GM19395 (cell line): ENCODE measurements around the gene SPRR2B.
"Not testable (repeated sequence)": the region's sequence is repeated elsewhere in the genome, so short reads cannot be mapped to it uniquely, and the experiment has no call there.

Source experiments
- ATAC-seq: cut with Tn5 transposase; IDR thresholded peaks from one replicate; pipeline ENCODE4 v1.9.1; 2021; ENCODE audit warnings: mild to moderate bottlenecking, moderate library complexity; ENCODE audit not compliant: unreplicated experiment

Gene SPRR2B

DNA sequence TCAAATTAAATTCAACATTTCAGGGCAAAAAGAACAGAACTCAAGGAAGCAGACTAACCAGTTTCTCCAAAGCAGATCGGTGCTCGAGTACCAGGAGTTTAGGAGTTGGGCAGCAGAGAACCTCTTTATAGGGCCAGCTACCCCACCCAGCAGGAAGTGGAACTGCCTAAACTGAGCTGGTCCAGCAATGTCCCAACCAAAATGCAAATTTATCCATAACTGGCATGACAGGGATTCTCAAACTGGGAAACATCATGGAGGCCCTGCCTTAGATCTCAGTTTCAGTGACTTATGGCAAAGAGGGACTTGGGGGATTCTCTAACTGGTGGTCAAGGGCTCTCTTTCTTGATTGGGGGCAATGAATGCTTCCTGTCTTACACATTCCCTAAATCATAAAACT, at the start of gene SPRR2B:
Gene SPRR2B, minus strand, starts transcription at position 101 of the 400 bp plus-strand sequence. CDS start 772 bp downstream, outside the sequence.
- ATAC-seq, result no peak

DNA sequence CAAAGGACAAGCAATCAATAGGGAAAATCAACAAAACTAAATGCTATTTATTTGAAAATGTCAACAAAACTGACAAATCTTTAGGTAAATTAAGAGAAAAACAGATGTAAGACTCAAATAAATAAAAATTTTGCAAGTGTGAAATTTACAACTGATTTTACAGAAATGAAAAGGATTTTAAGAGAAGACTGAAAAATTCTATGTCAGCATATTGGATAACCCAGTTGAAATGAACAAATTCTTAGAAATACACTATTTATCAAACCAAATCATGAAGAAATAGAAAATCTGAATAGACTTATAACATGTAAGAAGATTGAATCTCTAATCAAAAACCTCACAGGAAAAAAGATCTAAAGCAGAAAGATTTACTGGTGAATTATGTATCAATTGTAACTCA, 49.5 kb upstream of the SPRR2B start:
- no peak for ATAC-seq

DNA sequence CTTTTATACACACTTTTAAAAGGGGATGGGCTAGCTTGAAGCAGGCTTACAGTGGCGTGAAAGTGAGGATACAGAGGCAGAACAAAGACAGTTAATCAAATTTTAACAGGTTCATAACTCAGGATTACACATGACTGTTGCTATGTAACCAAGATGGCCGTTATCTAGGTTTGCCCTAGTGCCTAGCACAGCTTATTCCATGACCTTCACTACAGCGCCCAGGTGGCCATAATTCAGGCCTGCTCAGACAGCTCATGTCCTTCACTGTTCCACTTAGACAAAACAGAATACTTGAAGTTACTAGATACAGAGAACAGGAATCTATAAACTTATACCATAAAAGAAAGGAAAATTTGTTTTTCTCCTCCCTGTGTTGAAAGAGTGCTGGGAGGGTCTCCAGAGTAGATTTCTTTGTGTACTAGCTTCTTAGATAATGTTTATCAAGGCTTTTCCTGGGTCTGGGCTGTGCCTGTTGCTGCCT, 48.1 kb upstream of the SPRR2B start:
- ATAC-seq, result no peak

- ATAC-seq, result not testable (repeated sequence)
These were observed 43.9 kb upstream of the SPRR2B start for GRCh38 chr1:153115264-153115663.

DNA sequence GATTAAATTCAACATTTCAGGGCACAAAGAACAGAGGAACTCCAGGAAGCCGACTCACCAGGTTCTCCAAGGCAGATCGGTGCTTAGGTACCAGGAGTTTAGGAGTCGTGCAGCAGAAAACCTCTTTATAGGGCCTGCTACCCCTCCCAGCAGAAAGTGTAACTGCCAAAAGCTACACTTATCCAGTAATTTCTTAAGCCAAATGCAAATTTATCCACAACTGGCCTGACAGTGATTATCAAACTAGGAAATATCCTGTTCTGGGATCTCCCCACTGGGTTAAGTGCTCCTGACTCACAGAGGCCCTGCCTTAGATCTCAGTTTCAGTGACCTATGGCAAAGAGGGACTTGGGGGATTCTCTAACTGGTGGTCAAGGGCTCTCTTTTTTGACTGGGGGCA, 42.0 kb upstream of the SPRR2B start, which contains the start of gene SPRR2F:
Gene SPRR2F, minus strand, starts transcription at position 101 of the 400 bp plus-strand sequence. CDS start 783 bp downstream, outside the sequence.
- ATAC-seq, result no peak

- ATAC-seq, result not testable (repeated sequence)
These were observed 41.0 kb upstream of the SPRR2B start for GRCh38 chr1:153112454-153112853.

- no peak for ATAC-seq
These were observed 28.8 kb upstream of the SPRR2B start for GRCh38 chr1:153100245-153100644.

- ATAC-seq, result no peak
These were observed 28.1 kb upstream of the SPRR2B start for GRCh38 chr1:153099461-153100045.

DNA sequence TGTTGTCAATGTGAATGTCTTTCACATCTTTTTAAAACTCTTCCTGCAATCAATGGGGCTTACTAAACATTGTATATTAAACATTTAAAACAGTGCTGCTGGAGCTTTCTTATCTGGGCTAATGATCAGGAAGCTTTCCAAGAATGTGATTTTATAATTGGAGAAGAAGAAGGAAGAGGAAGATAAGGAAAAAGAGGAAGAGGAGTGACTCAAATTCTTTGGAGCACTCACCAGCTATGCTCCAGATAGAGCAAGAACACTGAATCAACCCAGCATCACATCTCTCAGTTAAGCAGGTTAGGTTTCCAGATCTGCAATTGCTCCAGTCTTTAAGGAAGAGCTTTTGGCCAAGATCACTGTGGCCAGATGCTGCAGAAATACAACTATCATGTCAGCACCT, 24.4 kb upstream of the SPRR2B start:
- ATAC-seq, result no peak

DNA sequence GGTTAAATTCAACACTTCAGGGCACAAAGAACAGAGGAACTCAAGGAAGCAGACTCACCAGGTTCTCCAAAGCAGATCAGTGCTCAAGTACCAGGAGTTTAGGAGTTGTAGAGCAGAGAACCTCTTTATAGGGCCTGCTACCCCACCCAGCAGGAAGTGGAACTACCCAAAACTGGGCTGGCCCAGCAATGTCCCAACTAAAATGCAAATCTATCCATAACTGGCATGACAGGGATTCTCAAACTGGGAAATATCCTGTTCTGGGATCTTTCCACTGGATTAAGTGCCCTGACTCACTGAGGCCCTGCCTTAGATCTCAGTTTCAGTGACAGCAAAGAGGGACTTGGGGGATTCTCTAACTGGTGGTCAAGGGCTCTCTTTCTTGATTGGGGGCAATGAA, 23.0 kb upstream of the SPRR2B start, which contains the start of gene SPRR2E:
Gene SPRR2E, minus strand, starts transcription at position 101 of the 400 bp plus-strand sequence. CDS start 775 bp downstream, outside the sequence.
- no peak for ATAC-seq

GRCh38 chr1:153087652-153088051, 16.2 kb upstream of the SPRR2B start:
- no peak for ATAC-seq

DNA sequence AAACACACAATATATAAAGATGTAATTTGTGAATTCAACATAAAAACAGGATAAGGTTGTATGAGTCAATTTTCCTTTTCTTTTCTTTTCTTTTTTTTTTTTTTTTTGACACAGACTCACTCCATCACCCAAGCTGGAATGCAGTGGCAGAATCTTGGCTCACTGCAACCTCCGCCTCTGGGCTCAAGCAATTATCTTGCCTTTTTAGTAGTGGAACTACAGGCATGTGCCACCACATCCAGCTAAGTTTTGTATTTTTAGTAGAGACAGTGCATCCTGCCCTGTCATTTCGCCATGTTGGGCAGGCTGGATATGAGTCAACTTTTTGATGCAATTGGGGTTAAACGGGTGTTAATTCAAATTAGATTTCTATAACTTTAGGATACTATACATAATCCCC, 10.3 kb upstream of the SPRR2B start:
- no peak for ATAC-seq

DNA sequence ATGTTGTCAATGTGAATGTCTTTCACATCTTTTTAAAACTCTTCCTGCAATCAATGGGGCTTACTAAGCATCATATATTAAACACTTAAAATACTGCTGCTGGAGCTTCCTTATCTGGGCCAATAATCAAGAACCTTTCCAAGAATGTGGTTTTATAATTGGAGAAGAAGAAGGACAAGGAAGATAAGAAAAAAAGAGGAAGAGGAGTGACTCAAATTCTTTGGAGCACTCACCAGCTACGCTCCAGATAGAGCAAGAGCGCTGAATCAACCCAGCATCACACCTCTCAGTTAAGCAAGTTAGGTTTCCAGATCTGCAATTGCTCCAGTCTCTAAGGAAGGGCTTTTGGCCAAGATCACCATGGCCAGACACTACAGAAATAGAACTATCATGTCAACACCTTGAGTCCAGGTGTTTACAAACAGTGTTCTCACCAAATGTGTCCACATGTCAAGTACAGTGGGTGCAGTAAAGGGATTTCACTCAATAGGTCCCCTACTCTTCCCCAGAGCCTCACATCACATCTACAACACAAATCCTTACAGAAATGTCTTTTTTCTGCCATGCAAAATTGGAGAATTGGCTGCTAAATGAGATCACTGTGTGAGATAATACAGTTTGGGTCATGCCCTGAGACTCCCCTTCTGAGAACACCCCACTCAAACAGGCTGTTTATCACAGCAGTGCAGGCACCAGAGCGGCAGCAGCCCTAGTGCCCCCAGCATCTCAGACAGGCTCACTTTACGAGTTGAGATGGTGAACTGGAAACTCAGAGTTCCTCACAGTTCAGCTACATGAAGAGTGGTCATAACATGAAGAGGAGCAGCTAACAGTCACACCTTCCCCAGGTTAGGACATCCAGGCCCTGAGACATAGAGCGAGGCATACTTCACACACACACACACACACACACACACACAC, 1.7 kb upstream of the SPRR2B start:
- ATAC-seq, result no peak

DNA sequence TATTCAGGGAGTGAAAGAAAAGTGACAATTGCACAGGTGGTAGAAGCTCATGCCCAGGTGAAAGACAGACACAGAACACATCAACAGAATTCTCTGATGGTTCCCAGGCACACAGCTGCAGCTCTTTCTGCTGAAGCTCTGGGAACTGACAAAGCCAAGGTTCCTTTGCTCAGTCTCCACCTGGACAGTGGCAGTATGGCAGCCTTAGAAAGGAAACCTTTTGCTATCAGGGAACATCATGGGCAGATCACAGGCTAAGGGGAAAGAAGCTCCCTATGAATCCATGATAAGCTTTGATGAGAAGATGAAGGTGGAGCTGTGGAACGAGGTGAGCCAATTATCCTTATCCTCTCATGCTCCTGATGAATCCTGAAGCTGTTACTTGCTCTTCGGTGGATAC, 1.2 kb downstream of the SPRR2B start:
- no peak for ATAC-seq

DNA sequence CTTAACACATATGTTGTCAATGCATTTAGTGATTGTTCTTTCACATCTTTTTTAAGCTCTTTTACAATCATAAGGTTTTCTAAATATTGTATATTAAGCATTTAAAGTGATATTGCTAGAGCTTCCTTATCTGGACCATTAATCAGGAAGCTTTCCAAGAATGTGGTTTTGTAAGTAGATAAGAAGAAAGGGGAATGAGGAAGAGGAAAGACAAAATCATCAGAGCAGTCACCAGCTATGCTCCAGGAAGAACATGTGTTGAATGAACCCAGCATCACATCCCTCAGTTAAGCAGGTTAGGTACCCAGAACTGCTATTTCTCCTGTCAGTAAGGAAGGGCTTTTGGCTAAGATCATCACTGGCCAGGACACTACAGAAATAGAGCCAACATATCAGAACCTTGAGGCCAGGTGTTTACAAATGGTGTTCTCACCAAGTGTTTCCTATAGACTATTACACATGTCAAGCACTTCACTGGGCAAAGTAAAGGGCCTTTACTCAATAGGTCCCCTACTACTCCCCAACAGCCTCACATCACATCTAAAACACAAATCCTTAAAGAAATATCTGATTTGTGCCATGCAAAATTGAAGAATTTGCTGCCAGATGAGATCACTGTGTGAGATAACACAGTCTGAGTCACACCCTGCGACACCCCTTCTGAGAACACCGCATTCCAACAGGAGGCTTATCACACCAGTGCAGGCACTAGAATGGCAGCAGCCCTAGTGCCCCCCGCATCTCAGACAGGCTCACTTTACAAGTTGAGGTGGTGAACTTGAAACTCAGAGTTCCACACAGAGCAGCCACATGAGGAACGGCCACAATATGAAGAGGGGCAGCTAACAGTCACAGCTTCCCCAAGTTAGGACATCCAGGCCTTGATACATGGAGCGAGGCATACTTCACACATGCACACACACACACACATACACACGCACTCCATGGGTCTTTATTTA, 12.3 kb downstream of the SPRR2B start:
- no peak for ATAC-seq

DNA sequence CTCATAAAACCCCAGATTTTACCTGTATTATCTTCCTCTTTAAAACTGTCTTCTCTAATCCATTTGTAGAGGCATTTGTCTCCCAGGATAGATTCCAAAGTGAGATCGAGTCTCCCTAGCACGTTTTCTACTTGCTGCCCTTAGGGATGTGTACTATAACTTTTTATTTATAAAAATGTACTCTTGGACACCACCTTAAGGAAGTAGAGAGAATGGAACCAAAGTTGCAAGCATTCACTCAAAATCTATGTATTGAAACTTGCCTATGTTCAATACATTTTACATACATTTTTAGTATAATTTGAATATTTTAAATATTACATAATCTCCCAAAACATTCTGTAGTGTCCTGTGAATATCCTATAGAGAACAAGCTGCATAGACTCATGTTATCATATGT, 13.3 kb downstream of the SPRR2B start:
- ATAC-seq, result no peak

- no peak for ATAC-seq
These were observed 14.0 kb downstream of the SPRR2B start, which contains the start of gene SPRR2A for GRCh38 chr1:153057375-153057774. SPRR2A (minus strand) TSS chr1:153057512; CDS start chr1:153056735, 777 bp downstream.

DNA sequence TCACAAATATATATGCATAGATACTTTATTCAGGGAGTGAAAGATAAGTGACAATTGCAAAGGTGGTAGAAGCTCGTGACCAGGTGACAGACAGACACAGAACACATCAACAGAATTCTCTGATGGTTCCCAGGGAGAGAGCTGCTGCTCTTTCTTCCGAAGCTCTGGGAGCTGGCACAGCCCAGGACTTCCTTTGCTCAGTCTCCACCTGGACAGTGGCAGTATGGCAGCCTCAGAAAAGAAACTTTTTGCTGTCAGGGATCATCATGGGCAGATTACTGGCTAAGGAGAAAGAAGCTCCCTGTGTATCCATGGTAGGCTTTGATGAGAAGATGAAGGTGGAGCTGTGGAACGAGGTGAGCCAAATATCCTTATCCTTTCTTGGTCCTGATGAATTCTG, 15.3 kb downstream of the SPRR2B start:
- not testable (repeated sequence) for ATAC-seq

- no peak for ATAC-seq
These were observed 22.2 kb downstream of the SPRR2B start for GRCh38 chr1:153049211-153049610.

DNA sequence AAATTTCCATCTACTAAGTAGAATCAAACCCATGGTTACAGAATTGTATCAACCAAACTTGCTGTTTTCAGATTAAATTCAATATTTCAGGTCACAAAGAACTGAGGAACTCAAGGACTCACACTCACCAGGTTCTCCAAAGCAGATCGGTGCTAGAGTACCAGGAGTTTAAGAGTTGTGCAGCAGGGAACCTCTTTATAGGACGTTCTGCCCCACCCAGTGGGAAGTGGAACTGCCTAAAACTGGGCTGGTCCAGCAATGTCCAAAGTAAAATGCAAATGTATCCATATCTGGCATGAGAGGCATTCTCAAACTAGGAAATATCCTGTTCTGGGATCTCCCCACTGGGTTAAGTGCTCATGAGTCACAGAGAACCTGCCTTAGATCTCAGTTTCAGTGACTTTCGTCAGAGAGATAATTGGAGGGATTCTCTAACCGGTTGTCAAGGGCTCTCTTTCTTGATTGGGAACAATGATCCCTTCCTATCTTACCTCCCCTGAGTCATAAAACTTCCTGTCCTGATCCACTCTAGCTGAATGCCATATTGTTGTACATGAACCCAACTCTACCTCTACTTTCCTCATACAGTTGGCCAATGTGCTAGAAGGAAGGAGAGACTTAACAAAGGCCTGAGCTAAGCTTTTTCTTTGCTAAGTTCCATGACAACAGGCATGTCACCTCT, 30.3 kb downstream of the SPRR2B start, which contains the start of gene SPRR2D:
Gene SPRR2D, minus strand, starts transcription at position 171 of the 682 bp plus-strand sequence. CDS start 774 bp downstream, outside the sequence.
- no peak for ATAC-seq
